ENCODE data around the gene OR4D9. TPM values are rescaled to one million over a fixed set of nuclear protein-coding genes. Genes with fewer than 3 reads are reported as not detected.

OR4D9 gene
- total RNA-seq, 1 experiment from 2014 or later: not detected

- Histone ChIP-seq H3K14ac (ENCODE audit: insufficient read depth, low read length) (no peak overlapping the region), H3K27ac (ENCODE audit: insufficient read length, low read depth, low read length) (no peak overlapping the region), H3K18ac (ENCODE audit: insufficient read length, low read depth, low read length) (no peak overlapping the region), H3K79me2 (ENCODE audit: insufficient read depth, low read length) (no peaks in the 10 kb centered on the region), H2BK12ac (ENCODE audit: insufficient read length, low read depth, low read length) (no peak overlapping the region), H4K20me1 (ENCODE audit: control insufficient read depth, insufficient read depth, insufficient read length) (no peaks in the 10 kb centered on the region), H3T11ph (ENCODE audit: low read length) (no peak overlapping the region), H2BK15ac (ENCODE audit: low read depth, low read length) (no peak overlapping the region), H2AK5ac (ENCODE audit: insufficient read length, low read length) (no peak overlapping the region), H3K56ac (ENCODE audit: insufficient read length, low read depth, low read length) (no peak overlapping the region), H3K9ac (ENCODE audit: extremely low read depth, insufficient read length, low read length) (no peak overlapping the region), H2BK20ac (ENCODE audit: low read depth, low read length, poor library complexity, severe bottlenecking) (no peak overlapping the region), H4K5ac (ENCODE audit: insufficient read length, low read depth, low read length) (no peak overlapping the region), H4K91ac (ENCODE audit: insufficient read length, low read depth, low read length) (no peak overlapping the region), H3K4me1 (ENCODE audit: insufficient read depth, low read length) (peaks cover 3% of the 10 kb centered on the region; the same call in 1 of the 2 replicates), H3K79me1 (ENCODE audit: insufficient read depth, low read depth, low read length, poor library complexity, severe bottlenecking) (no peaks in the 10 kb centered on the region), H2AFZ (ENCODE audit: low read length) (no peak overlapping the region), H3K4me2 (ENCODE audit: insufficient read depth, insufficient read length, low read length) (no peak overlapping the region), H3K23me2 (ENCODE audit: insufficient read length, low read depth, low read length, poor library complexity, severe bottlenecking) (peaks cover 3% of the 10 kb centered on the region), H3K9me3 (ENCODE audit: control insufficient read depth, low read depth, low read length) (no peaks in the 10 kb centered on the region), H2BK5ac (ENCODE audit: insufficient read length, low read length) (no peak overlapping the region), H3K4ac (ENCODE audit: low read depth, low read length) (no peak overlapping the region), H2BK120ac (ENCODE audit: low read depth, low read length, poor library complexity, severe bottlenecking) (no peak overlapping the region), H3K23ac (ENCODE audit: insufficient read length, low read depth, low read length) (no peak overlapping the region), H4K8ac (replicated peaks; ENCODE audit: insufficient read length, low read depth, low read length) (no peak overlapping the region), H3K27me3 (ENCODE audit: insufficient read depth, low read length) (no peaks in the 10 kb centered on the region)
- Mint-ChIP-seq H3K4me1 (peaks cover 20 to 27% of the 10 kb centered on the region in 2 experiments), H3K27ac (no peak overlapping the region; a peak in 1 of 7 replicates), H3K27me3 (ENCODE audit: low read depth) (no peaks in the 10 kb centered on the region; the same call in 1 of the 2 replicates), H3K4me3 (no peak overlapping the region; a peak in 1 of 5 replicates), H3K9me3 (no peaks in the 10 kb centered on the region), H3K36me3 (ENCODE audit: insufficient read depth in 1 of 3, low read depth in 3 of 3) (no peaks in the 10 kb centered on the region)
- no peak for DNase-seq
- no peak for TF ChIP-seq CTCF (conservative IDR thresholded peaks at IDR 0.05)
- WGBS (ENCODE audit: extremely low coverage, insufficient read length, low lambda C conversion rate): no CpG with 5 or more reads among the region's 3 CpGs
Observed at GRCh38 chr11:59544869-59545178, 33.5 kb downstream of the OR4D9 start.

Data from H9 (cell line).